ENCODE results near the gene ANKRD37. TPM values are rescaled to one million over a fixed set of nuclear protein-coding genes. Genes with fewer than 3 reads are reported as not detected.

The ANKRD37 gene
- total and polyA plus RNA-seq, 9 donors: 6.3 to 72.8 (median 16.2) TPM

DNA sequence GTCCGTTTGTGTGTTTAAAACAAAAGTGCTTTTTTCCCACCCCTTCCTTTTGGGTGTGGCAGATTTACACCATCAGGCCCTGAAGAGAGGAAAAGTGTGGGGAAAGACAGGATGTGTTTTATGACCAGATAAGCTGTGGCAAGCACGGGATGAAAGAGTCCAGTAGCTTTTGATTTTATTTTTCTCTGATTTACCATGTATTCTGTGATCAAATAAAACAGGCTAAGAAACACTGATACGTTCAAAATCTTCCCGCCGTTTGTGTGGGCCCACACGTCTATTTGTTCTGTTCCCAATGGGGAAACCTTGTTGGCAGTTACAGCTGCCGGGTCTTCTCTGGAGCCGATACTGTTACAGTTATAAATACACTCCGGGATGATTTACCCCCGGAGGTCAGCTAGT is 11.7 kb upstream of the ANKRD37 start:
- Histone ChIP-seq H3K27ac (no peak overlapping the region), H3K27me3 (no peaks in the 10 kb centered on the region), H3K4me1 (ENCODE audit: insufficient read depth) (peaks cover 1% of the 10 kb centered on the region), H3K36me3 (no peaks in the 10 kb centered on the region), H3K9me3 (no peaks in the 10 kb centered on the region), H3K4me3 (no peak overlapping the region)
- DNase-seq: no peak
- WGBS, 3 donors: 4 to 8% (median 7%) methylated on average over 10 of the region's 10 CpGs
- intact Hi-C loops (cut with DNase I): no loop called here
- no peak for TF ChIP-seq POLR2A (IDR thresholded peaks at IDR 0.05)
- TF ChIP-seq, protein P1, sequence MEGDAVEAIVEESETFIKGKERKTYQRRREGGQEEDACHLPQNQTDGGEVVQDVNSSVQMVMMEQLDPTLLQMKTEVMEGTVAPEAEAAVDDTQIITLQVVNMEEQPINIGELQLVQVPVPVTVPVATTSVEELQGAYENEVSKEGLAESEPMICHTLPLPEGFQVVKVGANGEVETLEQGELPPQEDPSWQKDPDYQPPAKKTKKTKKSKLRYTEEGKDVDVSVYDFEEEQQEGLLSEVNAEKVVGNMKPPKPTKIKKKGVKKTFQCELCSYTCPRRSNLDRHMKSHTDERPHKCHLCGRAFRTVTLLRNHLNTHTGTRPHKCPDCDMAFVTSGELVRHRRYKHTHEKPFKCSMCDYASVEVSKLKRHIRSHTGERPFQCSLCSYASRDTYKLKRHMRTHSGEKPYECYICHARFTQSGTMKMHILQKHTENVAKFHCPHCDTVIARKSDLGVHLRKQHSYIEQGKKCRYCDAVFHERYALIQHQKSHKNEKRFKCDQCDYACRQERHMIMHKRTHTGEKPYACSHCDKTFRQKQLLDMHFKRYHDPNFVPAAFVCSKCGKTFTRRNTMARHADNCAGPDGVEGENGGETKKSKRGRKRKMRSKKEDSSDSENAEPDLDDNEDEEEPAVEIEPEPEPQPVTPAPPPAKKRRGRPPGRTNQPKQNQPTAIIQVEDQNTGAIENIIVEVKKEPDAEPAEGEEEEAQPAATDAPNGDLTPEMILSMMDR (IDR thresholded peaks at IDR 0.05): no peak
- TF ChIP-seq EP300 (IDR thresholded peaks at IDR 0.05): no peak

DNA sequence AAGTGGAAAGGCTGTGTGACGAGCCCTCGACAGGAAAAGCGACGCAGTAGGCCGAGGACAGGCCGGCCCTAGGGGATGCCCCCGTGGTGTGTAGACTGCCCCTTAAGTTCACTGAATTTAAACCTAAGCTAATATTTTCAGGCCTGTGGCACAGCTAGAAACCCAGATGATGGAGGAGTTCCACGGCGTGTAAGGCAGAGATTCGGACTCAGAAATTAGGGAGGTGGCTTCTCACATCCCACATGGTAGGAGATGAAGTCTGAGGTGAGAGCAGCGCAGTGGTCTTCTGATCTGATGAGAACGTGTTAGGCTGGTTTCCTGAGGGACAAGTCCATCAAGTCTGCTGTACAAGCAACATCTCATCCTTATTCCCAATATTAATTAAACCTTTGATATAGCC is 8.7 kb upstream of the ANKRD37 start:
- DNase-seq: no peak
- no peaks in the 10 kb centered on the region for H3K27me3 ChIP-seq
- no peak overlapping the region for H3K27ac ChIP-seq
- TF ChIP-seq EP300 (IDR thresholded peaks at IDR 0.05): no peak
- no peak for TF ChIP-seq POLR2A (IDR thresholded peaks at IDR 0.05)
- TF ChIP-seq, protein P1 (IDR thresholded peaks at IDR 0.05): no peak
- H3K4me3 ChIP-seq: no peak overlapping the region
- peaks cover 1% of the 10 kb centered on the region for H3K4me1 ChIP-seq (ENCODE audit: insufficient read depth)
- WGBS, 3 donors: 93 to 96% (median 93%) methylated on average over 12 of the region's 12 CpGs
- H3K9me3 ChIP-seq: no peaks in the 10 kb centered on the region
- intact Hi-C loops (cut with DNase I): no loop called here
- no peaks in the 10 kb centered on the region for H3K36me3 ChIP-seq

DNA sequence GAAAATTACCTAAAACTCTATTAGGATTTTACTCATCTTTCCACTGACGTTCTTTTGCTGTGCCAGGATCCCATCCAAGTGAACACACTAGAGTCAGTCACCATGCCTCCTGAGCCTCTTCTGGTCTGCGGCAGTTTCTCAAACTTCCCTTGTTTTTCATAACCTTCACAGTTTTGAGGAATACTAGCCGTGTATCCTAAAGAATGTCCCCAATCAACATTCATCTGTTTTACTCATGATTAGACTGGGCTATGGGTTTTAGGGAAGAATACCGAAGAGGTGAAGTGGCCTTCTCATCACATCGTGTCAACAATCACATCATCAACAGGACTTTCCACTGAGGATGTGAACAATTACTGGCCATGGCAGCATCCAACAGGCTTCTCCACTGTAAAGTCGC is 5.7 kb upstream of the ANKRD37 start:
- intact Hi-C loops (cut with DNase I): loop anchor here in 3 of 4 donors (10.0 kb wide), 2 partner anchors 176 to 186 kb away; partner anchors contain the start of genes CFAP97 (in 2 of the 3) and SNX25 (in 2 of the 3)
- Histone ChIP-seq H3K4me1 (ENCODE audit: insufficient read depth) (peaks cover 3% of the 10 kb centered on the region), H3K36me3 (no peaks in the 10 kb centered on the region), H3K27ac (no peak overlapping the region), H3K9me3 (no peaks in the 10 kb centered on the region), H3K27me3 (no peaks in the 10 kb centered on the region), H3K4me3 (no peak overlapping the region)
- 89 to 94% (median 91%) methylated on average over 6 of the region's 6 CpGs for WGBS, 3 donors
- no peak for TF ChIP-seq POLR2A (IDR thresholded peaks at IDR 0.05)
- TF ChIP-seq EP300 (IDR thresholded peaks at IDR 0.05): no peak
- TF ChIP-seq, protein P1 (IDR thresholded peaks at IDR 0.05): no peak
- no peak for DNase-seq

DNA sequence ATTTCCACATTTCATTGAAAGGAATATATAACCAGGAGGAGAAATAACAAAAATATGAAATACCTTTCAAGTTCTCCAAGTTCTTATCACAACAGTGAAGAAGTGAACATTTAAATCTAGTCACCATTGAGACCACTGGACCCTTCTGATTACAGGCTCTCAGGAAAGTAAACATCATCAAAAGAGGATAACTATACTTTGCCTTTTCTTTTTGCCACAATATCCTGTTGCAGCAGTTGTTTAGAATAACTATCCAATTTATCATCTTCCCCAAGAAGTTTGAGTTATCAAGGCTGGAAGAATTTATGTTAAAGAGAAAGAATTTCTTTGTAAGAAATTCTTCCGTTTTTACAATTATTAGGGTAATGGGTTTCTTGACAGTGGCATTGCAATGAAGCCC is 4.5 kb upstream of the ANKRD37 start:
- 78 to 90% (median 83%) methylated on average over 1 of the region's 1 CpG for WGBS, 3 donors
- intact Hi-C loops (cut with DNase I): loop anchor here in 3 of 4 donors (10.0 kb wide), 2 partner anchors 177 to 187 kb away; partner anchors contain the start of genes CFAP97 (in 2 of the 3) and SNX25 (in 2 of the 3)
- DNase-seq: no peak

More for the DNA sequence above, 4.5 kb upstream of the ANKRD37 start:
- Histone ChIP-seq H3K27ac (no peak overlapping the region), H3K4me1 (ENCODE audit: insufficient read depth) (peaks cover 3% of the 10 kb centered on the region), H3K9me3 (no peaks in the 10 kb centered on the region), H3K36me3 (no peaks in the 10 kb centered on the region), H3K27me3 (no peaks in the 10 kb centered on the region), H3K4me3 (no peak overlapping the region)
- TF ChIP-seq EP300 (IDR thresholded peaks at IDR 0.05): no peak
- TF ChIP-seq, protein P1 (IDR thresholded peaks at IDR 0.05): no peak
- no peak for TF ChIP-seq POLR2A (IDR thresholded peaks at IDR 0.05)

Data from ovary (tissue), 9 donors.